SW480 (cell line): ENCODE measurements around the gene TNFSF15.
A peak's percentile ranks its signal among the peaks of the same experiment; 100 is the strongest.
"Not testable (repeated sequence)": the region's sequence is repeated elsewhere in the genome, so short reads cannot be mapped to it uniquely, and the experiment has no call there.

Experiments
- DNase-seq: peaks from one replicate; pipeline ENCODE4 v3.0.0-alpha.2; 2016; ENCODE audit warnings: low spot score

TNFSF15 gene

GRCh38 chr9:114754581-114754980 is 51.3 kb downstream of the TNFSF15 start:
- DNase-seq: no peak

- no peak for DNase-seq
Observed at GRCh38 chr9:114746591-114747346, 59.1 kb downstream of the TNFSF15 start.

DNA sequence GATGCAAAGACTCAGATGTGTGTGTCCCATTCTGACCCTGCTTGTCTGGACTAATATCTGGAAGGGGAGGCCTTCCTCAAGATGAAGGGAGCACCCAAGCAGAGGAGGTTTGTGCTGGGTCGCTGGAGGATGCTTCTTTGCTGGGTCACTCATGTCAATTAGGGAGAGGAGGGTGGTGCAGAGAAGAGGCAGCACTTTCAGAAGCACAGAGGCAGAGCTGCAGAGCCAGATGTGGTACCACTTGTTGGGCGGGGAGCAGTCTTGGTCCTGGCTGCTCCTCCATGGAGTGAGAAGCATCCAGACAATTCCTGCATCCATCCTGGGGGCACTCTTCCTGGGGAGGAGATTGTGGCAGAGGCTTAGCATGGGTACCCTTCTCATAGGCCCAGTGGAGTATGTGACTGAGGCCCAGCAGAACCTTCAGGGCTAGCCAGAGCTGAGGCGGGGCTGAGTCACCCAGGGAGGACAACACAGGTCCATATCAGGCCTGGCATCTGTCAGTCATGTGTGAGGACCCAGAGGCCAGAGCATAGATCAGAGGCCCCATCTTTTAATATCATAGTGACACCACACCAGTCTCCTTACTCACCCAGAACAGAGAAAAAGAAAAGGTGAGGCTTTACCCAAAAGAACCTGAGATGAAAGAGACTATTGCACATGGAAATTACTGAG is 59.8 kb downstream of the TNFSF15 start:
- DNase-seq: no peak

DNA sequence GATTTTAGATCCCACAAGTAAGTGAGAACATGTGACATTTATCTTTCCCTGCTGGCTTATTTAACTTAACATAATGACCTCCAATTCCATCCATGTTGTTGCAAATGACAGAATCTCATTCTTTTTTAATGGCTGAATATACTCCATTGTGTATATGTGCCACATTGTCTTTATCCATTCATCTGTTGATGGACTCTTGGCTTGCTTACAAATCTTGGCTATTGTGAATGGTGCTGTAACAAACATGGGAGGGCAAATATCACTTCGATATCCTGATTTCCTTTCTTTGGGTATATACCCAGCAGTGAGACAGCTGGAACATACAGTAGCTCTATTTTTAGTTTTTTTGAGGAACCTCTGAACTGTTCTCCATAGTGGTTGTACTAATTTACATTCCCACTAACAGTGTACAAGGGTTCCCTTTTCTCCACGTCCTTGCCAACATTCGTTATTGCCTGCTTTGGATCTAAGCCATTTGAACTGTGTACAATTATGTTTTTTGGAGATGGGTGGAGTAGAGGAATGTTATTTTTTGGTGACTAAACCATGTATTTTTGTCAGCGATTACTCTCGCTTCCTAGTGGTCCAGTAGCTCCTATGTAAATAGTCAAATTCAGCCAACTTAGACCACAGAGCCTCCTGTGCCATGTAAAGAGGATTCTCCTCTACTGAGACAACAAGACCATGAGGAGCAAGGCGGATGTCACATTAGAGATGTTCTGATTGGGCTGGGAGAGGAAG is 60.6 kb downstream of the TNFSF15 start:
- no peak for DNase-seq

- no peak for DNase-seq
Observed at GRCh38 chr9:114743446-114743845, 62.4 kb downstream of the TNFSF15 start.

- peak; percentile 22 for DNase-seq
Observed at GRCh38 chr9:114742947-114743346, 62.9 kb downstream of the TNFSF15 start.

GRCh38 chr9:114741521-114741920 is 64.3 kb downstream of the TNFSF15 start:
- not testable (repeated sequence) for DNase-seq

DNA sequence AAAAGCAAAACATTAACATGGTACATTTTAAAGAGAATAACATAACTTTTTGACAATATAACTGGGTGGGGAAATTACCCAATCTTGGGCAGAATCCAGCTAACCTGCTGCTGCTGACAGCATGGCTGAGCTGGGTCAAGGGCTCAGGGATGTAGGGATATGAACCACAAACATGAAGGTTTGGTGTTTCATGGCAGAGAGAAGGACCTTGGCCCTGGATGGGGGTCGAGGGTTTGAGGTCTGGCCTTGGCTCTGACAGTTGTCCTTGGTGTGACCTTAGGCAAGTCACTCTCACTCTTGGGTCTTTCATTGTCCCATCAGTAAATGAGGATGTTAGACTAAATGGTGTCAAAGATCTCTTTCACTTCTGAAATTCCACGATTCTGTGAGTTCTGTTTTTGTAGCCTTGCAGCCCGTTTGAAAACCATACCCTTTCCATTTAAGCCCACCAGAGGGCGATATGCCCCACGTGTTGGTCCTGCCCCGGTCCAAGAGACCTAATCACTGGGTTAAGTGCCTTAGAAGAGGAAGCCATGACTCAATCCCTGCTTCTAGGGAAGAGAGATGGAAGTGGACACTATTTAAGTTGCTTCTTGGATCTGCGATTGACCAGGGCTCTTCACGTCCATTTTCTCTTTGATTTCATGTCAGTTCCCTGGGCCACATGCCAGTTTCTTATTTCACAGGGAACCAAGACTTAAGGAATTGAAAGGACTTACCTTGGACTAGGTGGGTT is 67.1 kb downstream of the TNFSF15 start:
- peak; percentile 74 for DNase-seq

DNA sequence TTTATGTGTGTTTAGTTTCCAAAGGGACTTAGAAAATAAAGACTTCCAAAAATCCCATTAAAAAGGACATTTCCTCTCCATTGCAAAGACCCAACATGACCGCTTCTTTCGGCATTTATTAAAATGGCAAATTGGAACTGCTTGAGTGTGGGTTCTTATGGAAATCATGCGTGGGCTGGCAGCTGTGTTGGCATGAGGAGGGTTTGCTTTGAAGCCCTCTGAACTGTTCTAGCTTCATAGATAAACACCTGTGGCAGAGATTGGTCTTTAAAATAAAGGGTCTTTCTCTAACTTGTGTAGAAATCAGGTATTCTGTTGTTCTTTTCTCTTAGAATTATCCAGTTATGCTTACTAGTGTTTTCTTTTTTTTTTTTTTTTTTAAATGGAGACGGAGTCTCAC is 68.0 kb downstream of the TNFSF15 start:
- DNase-seq: no peak

GRCh38 chr9:114737118-114737517 is 68.7 kb downstream of the TNFSF15 start:
- no peak for DNase-seq

- no peak for DNase-seq
Observed at GRCh38 chr9:114735704-114736103, 70.1 kb downstream of the TNFSF15 start.

- DNase-seq: not testable (repeated sequence)
Observed at GRCh38 chr9:114735139-114735538, 70.7 kb downstream of the TNFSF15 start.
